ENCODE results near the gene ATG9A.

Gene ATG9A

DNA sequence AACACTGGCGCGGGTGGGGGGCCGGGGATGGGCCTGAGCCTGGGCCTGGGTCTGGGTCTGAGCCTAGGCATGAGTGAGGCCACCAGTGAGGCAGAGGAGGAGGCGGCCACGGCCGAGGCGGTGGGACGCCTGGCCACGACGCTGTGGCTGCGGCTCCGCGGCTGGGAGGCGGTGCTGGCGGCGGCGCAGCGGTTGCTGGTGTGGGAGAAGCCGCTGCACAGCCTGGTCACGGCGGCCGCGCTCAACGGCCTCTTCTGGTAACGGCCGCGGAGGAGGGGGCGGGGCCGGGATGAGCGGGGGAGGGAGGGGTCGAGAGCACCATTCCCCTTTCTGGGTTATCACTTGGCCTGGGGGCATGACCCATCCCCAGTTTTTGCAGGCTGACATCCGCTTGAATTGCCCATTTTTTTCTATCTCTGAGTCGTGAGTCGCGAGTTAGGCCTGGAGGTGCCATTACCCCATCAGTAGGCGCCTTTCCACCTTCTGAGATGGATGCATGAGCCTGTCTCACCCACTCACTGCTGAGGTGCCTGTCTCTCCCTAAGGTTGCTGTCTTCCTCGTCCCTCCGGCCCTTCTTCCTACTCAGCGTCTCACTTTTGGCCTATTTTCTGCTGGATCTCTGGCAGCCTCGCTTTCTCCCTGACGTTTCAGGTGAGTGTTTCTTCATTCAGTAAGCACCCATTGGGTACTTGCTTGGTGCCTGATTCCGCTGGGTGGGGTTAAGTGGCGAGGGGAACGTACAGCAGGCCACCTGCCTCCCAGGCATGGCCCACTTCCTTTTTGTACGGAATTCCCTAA, 50.9 kb downstream of the ATG9A start:
- in situ Hi-C loops (cut with HindIII; ENCODE audit: low sequenced_read_pairs), result no loop called here

DNA sequence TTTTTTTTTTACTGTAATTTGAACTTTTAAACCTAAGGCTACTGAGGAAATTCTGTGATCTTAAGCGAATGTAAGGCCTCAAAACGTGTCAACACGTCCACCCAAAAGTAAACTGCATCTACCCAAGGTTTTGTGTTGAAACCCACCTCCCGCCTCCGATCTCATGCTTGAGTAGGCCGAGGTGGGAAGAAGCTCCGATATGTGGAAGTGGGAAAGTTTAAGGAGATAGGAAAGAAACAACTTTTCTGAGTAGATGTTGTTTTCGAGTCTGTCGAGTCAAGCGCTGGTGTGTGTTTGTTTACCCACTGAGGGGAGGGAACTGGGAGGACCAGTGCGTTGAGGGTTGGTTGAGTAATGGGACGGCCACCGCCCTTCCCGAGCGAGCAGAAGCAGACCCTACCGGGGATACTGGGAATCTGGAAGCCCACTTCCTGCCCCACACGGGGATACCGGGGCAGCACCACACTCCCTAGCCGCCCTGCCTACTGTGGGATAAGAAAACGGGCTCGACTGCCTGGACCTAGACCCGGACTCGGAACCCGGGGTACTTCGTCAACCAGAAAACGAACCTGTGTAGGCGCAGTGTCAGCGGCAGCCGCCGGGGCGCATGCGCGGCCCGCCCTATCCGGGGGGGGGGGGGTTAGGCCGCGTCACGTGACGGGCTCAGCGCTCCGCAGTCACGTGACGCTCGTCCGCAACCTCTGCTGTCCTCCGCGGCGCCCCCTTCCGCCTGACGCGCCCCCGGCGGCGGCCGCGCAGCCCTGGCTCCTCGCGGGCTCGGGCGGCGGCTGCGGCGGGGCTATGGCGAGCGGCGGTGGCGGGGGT, 51.7 kb downstream of the ATG9A start, which contains the start of gene RETREG2:
RETREG2 (plus strand) TSS at position 724 of the 825 bp plus-strand sequence; CDS start at position 802, 78 bp downstream.
- in situ Hi-C loops (cut with HindIII; ENCODE audit: low sequenced_read_pairs), result no loop called here

GRCh38 chr2:219176818-219177551, 52.5 kb downstream of the ATG9A start, which contains the start of gene CNPPD1:
Gene CNPPD1, minus strand, starts transcription at chr2:219176925. Its CDS starts 97 bp downstream, at chr2:219176828.
- in situ Hi-C loops (cut with HindIII; ENCODE audit: low sequenced_read_pairs), result no loop called here

DNA sequence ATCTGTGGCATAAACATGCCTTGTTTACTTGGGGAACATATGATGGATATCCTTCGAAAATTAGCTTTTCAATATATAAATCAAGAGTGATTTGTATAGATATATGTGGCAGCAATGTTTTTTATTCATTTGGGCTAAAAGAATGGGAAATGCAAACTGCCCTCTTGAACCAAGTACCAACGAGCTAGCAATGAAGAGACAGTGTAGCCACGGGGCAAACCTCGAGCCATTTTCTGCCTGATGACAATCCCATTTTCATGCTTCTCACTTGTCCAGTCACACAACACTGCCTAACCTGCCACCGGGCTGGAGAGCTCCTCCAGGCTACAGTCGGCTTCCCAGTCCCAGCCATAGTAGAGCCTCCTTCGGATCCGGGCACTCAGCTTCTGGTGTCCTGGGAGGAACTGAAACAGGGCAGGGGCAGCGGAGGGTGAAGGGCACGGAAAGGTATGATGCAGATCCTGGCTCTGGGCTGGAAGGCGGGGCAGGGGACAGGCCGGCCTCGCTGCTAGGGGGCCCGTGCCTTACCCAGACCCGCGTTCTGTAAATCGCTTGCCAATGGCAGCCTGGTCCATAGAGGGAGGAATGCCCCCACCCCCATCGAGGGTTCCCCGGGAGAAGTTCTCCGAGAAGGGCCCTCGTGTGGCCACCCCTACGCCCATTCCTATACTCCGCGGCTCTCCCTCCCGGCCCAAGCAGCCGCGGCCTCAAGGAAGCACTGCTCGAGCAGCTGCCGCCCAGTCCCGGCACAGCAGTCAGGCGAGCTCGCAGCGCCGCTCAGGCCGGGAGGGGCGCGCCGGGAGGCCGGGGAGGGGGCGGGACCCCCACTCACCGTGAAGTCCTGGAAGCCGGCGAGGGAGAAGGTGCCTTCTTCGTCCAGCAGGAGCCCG, 53.3 kb downstream of the ATG9A start:
- in situ Hi-C loops (cut with HindIII; ENCODE audit: low sequenced_read_pairs), result no loop called here

- in situ Hi-C loops (cut with HindIII; ENCODE audit: low sequenced_read_pairs), result no loop called here
These were observed 54.0 kb downstream of the ATG9A start for GRCh38 chr2:219175486-219175885.

- in situ Hi-C loops (cut with HindIII; ENCODE audit: low sequenced_read_pairs), result no loop called here
These were observed 54.6 kb downstream of the ATG9A start for GRCh38 chr2:219174801-219175200.

DNA sequence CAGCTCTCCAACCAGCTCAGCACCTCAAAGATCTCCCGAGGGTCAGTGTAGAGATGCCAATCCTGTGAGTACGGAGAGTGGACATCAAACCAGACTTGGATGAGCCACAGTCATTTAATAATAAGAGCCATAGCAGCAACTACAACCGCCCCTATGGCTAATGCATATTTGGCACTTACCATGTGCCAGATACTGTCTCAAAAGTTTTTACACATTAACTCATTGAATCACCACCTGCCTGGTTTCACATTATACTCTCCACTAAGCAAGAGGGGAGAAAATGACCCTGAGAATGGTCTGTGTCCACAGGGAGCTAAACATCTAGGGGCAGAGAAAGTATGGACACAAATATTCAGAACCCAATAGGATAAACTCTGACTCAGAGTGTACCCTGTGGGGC, 55.3 kb downstream of the ATG9A start:
- in situ Hi-C loops (cut with HindIII; ENCODE audit: low sequenced_read_pairs), result no loop called here

GRCh38 chr2:219173176-219173575, 56.3 kb downstream of the ATG9A start:
- in situ Hi-C loops (cut with HindIII; ENCODE audit: low sequenced_read_pairs), result no loop called here

DNA sequence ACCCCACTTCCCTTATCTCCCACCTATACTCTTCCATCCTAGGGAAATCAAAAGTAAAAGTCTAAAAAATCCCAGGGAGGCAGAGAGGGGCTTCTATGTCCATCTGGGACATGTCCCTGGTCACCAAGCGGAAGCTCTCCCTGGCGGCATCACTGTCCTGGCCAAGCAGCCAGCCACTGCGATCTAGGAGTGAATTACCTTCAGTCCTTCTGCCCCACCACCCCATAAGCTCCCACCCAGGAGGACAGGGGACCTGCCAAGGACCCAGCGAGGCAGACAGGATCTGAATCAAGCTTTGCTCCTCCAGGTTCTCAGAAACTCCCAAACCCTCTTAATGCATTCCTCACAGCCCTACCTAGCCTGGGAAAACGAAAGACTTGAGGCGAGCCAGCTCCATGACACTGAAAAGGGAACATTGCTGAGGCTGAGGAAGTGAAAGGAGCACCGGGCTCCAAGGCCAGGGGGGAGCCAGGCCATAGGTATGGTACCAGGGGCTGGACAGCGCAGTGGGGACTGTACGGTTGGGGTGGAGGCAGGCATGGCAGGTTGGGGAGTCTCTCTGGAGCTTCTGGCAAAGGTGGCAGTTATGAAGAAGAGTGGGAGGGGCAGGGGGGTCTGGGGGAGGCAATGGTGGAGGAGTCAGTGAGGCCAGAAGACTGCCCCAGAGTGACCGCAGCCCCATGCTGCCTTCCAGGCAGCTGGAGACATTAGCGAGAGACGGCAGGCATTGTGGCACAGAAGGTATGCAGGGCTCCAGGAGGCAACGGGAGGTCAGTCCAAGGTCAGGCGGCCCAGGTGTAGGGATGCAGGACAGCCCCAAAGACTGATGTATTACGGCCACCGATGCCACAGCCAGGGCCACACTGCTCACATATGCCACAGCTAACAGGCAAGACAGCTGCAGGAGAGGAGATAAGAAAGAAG, 56.9 kb downstream of the ATG9A start:
- in situ Hi-C loops (cut with HindIII; ENCODE audit: low sequenced_read_pairs), result no loop called here

DNA sequence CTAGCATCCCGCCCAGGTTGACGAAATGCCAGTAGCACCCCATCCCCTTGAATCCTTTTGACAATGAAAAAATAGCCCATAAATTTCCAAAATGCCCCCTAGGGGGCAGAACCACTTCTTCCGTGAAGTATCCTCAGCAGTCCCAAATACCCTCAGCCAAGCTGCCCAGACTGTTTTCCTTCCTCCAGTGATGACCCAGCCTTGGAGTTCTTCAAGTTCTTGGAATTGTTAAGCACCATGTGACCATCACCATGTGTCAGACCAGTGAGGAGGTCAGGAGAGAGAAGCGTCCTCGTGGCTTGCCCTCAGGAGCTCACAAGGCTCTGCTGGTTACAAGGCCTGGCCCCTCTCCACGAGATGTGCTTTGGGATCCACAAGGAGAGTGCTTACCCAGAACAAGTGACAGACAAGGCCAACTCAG, 58.2 kb downstream of the ATG9A start:
- in situ Hi-C loops (cut with HindIII; ENCODE audit: low sequenced_read_pairs), result no loop called here

- in situ Hi-C loops (cut with HindIII; ENCODE audit: low sequenced_read_pairs), result no loop called here
These were observed 59.3 kb downstream of the ATG9A start, which contains the start of gene SLC23A3 for GRCh38 chr2:219169930-219170654. Gene SLC23A3, minus strand, starts transcription at chr2:219170029. Its CDS starts 45 bp downstream, at chr2:219169984.

All from endothelial cell of hepatic sinusoid (primary cell).